ENCODE data around the gene NOP58.

- TF ChIP-seq EZH2 (IDR thresholded peaks at IDR 0.05; ENCODE audit: insufficient read depth, poor library complexity, severe bottlenecking) (no peak), EZH2phosphoT487 (IDR thresholded peaks at IDR 0.05; ENCODE audit: insufficient read depth, low read depth) (no peak)
These were observed 40.5 kb downstream of the NOP58 start for GRCh38 chr2:202306034-202306433.
